ENCODE data around the gene PELI2. TPM values are rescaled to one million over a fixed set of nuclear protein-coding genes. Genes with fewer than 3 reads are reported as not detected.

The PELI2 gene
- total RNA-seq, 1 donor: 14.1 TPM

- H3K36me3 ChIP-seq (ENCODE audit: insufficient read depth, low read length): no peaks in the 10 kb centered on the region
- no peak overlapping the region for H3K27ac ChIP-seq (ENCODE audit: low read depth, low read length)
- H4K20me1 ChIP-seq (ENCODE audit: insufficient read depth, low read length): no peaks in the 10 kb centered on the region
- DNase-seq (ENCODE audit: insufficient read length, low spot score, missing footprints): no peak
- no peaks in the 10 kb centered on the region for H3K9me3 ChIP-seq (ENCODE audit: low read depth, low read length)
- no peak overlapping the region for H2AFZ ChIP-seq (ENCODE audit: low read length)
- H3K27me3 ChIP-seq (ENCODE audit: insufficient read depth, low read length): no peaks in the 10 kb centered on the region
- H3K4me1 ChIP-seq (ENCODE audit: insufficient read depth, low read length): no peaks in the 10 kb centered on the region
- no peaks in the 10 kb centered on the region for H3K79me2 ChIP-seq (ENCODE audit: insufficient read depth, low read length)
- TF ChIP-seq, protein P1, sequence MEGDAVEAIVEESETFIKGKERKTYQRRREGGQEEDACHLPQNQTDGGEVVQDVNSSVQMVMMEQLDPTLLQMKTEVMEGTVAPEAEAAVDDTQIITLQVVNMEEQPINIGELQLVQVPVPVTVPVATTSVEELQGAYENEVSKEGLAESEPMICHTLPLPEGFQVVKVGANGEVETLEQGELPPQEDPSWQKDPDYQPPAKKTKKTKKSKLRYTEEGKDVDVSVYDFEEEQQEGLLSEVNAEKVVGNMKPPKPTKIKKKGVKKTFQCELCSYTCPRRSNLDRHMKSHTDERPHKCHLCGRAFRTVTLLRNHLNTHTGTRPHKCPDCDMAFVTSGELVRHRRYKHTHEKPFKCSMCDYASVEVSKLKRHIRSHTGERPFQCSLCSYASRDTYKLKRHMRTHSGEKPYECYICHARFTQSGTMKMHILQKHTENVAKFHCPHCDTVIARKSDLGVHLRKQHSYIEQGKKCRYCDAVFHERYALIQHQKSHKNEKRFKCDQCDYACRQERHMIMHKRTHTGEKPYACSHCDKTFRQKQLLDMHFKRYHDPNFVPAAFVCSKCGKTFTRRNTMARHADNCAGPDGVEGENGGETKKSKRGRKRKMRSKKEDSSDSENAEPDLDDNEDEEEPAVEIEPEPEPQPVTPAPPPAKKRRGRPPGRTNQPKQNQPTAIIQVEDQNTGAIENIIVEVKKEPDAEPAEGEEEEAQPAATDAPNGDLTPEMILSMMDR (IDR thresholded peaks at IDR 0.05; ENCODE audit: extremely low read depth, low read depth, low read length): no peak
- no peak overlapping the region for H3K4me2 ChIP-seq (ENCODE audit: insufficient read depth, low read length)
- no peak overlapping the region for H3K4me3 ChIP-seq (ENCODE audit: insufficient read depth, low read length)
Observed at GRCh38 chr14:56261046-56261445, 142.8 kb downstream of the PELI2 start.

GRCh38 chr14:56262530-56262929 is 144.3 kb downstream of the PELI2 start:
- Histone ChIP-seq H3K27me3 (ENCODE audit: insufficient read depth, low read length) (no peaks in the 10 kb centered on the region), H3K36me3 (ENCODE audit: insufficient read depth, low read length) (no peaks in the 10 kb centered on the region), H2AFZ (ENCODE audit: low read length) (no peak overlapping the region), H3K4me3 (ENCODE audit: insufficient read depth, low read length) (no peak overlapping the region), H3K4me1 (ENCODE audit: insufficient read depth, low read length) (no peaks in the 10 kb centered on the region), H3K9me3 (ENCODE audit: low read depth, low read length) (no peaks in the 10 kb centered on the region), H4K20me1 (ENCODE audit: insufficient read depth, low read length) (no peaks in the 10 kb centered on the region), H3K4me2 (ENCODE audit: insufficient read depth, low read length) (no peak overlapping the region), H3K79me2 (ENCODE audit: insufficient read depth, low read length) (no peaks in the 10 kb centered on the region), H3K27ac (ENCODE audit: low read depth, low read length) (no peak overlapping the region)
- DNase-seq (ENCODE audit: insufficient read length, low spot score, missing footprints): no peak
- TF ChIP-seq, protein P1 (IDR thresholded peaks at IDR 0.05; ENCODE audit: extremely low read depth, low read depth, low read length): no peak

DNA sequence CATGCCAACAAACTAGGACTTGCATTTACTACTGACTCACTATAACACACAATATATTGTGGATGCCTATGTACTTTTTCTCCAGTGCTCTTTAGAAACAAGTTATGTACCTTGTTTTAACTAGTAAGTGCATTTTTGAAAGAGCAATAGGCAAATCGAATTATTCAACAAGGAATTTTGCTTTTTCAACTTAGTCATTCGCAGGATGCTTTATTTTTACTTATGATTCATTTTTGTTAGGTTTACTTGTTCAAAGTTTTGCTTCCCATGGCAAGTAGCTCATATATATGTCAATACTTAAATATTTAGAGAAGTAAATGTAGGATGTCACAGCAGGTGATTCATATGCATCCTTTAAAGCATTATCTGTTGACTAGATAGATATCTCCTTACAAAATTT is 149.8 kb downstream of the PELI2 start:
- Histone ChIP-seq H3K27ac (ENCODE audit: low read depth, low read length) (peak overlapping the region; percentile 83), H3K27me3 (ENCODE audit: insufficient read depth, low read length) (no peaks in the 10 kb centered on the region), H4K20me1 (ENCODE audit: insufficient read depth, low read length) (no peaks in the 10 kb centered on the region), H3K4me2 (ENCODE audit: insufficient read depth, low read length) (peak overlapping the region; percentile 25), H3K9me3 (ENCODE audit: low read depth, low read length) (no peaks in the 10 kb centered on the region), H2AFZ (ENCODE audit: low read length) (no peak overlapping the region), H3K4me1 (ENCODE audit: insufficient read depth, low read length) (peaks cover 36% of the 10 kb centered on the region), H3K79me2 (ENCODE audit: insufficient read depth, low read length) (no peaks in the 10 kb centered on the region), H3K36me3 (ENCODE audit: insufficient read depth, low read length) (no peaks in the 10 kb centered on the region), H3K4me3 (ENCODE audit: insufficient read depth, low read length) (no peak overlapping the region)
- no peak for DNase-seq (ENCODE audit: insufficient read length, low spot score, missing footprints)
- TF ChIP-seq, protein P1 (IDR thresholded peaks at IDR 0.05; ENCODE audit: extremely low read depth, low read depth, low read length): no peak

- TF ChIP-seq, protein P1 (IDR thresholded peaks at IDR 0.05; ENCODE audit: extremely low read depth, low read depth, low read length): no peak
- Histone ChIP-seq H3K27ac (ENCODE audit: low read depth, low read length) (peak overlapping the region; percentile 83), H3K4me3 (ENCODE audit: insufficient read depth, low read length) (no peak overlapping the region), H3K36me3 (ENCODE audit: insufficient read depth, low read length) (no peaks in the 10 kb centered on the region), H3K9me3 (ENCODE audit: low read depth, low read length) (no peaks in the 10 kb centered on the region), H2AFZ (ENCODE audit: low read length) (no peak overlapping the region), H4K20me1 (ENCODE audit: insufficient read depth, low read length) (no peaks in the 10 kb centered on the region), H3K27me3 (ENCODE audit: insufficient read depth, low read length) (no peaks in the 10 kb centered on the region), H3K4me2 (ENCODE audit: insufficient read depth, low read length) (peak overlapping the region; percentile 25), H3K4me1 (ENCODE audit: insufficient read depth, low read length) (peaks cover 42% of the 10 kb centered on the region), H3K79me2 (ENCODE audit: insufficient read depth, low read length) (no peaks in the 10 kb centered on the region)
- DNase-seq (ENCODE audit: insufficient read length, low spot score, missing footprints): no peak
Observed at GRCh38 chr14:56268673-56269072, 150.5 kb downstream of the PELI2 start.

Data from osteoblast (primary cell).